H1 (cell line): ENCODE data around the gene COL20A1. TPM values are rescaled to one million over a fixed set of nuclear protein-coding genes. Genes with fewer than 3 reads are reported as not detected.

Experiments
- JUND ChIP-seq: IDR thresholded peaks from 2 replicates; pipeline ENCODE4 v1.6.1; 2011; ENCODE audit warnings: mild to moderate bottlenecking, improper control_type of control experiment, low read length
- polyA plus RNA-seq, 7 experiments: library from polyadenylated mRNA; depleted of rRNA in 3 of 7; stranded (reverse) in 5 of 7; unstranded in 2 of 7; fragments of >200 nt in 5 of 7; fragments of 200-250 nt in 2 of 7; gene quantifications; 1 replicate in 5 of 7; 2 replicates in 1 of 7; 4 replicates in 1 of 7; pipeline versions ENCODE4 v1.2.1 to v1.2.3, GENCODE V29; 2011 to 2013; ENCODE audit warnings: missing spikeins in 2 of 7, mixed read lengths in 2 of 7
- total RNA-seq: library from RNA; stranded (reverse); fragmentation: NEBNext Ultra II Directional; extraction: Animal tissue kit (Norgen Biotek cat#: 25700); gene quantifications from 2 replicates; pipeline ENCODE4 v1.2.1, GENCODE V29; 2021
- TF ChIP-seq, protein P1 (sequence below): fragments of 300-600 bp; sonication (generic); IDR thresholded peaks from 2 replicates; pipeline ENCODE4 v1.7.1; 2012; ENCODE audit warnings: low read length, moderate library complexity, mild to moderate bottlenecking, inconsistent platforms; ENCODE audit not compliant: insufficient replicate concordance

COL20A1 gene
- total and polyA plus RNA-seq, 2 of the 8 experiments (the other 6 are each of a cell fraction or from before 2014, with no cell fraction given) = 0.19 to 0.21 TPM

DNA sequence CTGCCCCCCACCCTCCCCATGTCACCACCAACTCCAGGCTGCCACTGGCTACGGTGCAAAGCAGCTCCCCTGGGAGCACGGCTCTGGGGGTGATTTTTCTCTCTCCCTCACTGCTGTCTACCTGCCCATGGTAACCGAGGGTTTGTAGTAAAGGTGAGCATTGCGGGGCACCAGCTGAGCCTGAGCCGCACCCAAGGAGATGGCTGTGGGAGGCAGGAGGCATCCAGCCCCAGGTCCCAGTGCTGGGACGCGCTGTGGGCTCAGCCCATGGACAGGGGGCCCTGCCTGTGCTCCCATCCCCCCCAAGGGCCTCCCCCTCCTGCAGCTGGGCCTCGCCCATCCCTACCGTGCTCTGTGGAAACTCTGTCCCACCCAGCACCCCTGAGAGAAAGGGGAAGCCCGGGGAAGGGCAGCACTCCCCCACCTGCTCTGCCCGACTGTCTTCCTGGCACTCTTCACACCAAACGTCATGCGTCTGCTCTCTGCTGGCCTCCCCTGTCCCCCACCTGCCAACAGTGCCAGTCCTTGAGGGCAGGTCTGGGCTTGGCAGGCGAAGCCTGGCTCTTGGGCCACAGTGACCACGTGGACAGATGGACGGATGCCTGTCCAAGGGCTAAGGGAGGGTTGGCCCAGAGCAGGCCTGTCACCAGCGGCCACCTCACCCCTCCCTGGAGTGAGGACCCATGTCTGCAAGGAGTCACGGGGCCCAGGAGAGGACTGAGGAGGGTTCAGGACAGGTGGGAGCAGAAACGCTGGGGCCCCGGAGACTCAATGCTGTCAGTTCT lies 72.0 kb downstream of the COL20A1 start (continued):
- TF ChIP-seq, protein P1, sequence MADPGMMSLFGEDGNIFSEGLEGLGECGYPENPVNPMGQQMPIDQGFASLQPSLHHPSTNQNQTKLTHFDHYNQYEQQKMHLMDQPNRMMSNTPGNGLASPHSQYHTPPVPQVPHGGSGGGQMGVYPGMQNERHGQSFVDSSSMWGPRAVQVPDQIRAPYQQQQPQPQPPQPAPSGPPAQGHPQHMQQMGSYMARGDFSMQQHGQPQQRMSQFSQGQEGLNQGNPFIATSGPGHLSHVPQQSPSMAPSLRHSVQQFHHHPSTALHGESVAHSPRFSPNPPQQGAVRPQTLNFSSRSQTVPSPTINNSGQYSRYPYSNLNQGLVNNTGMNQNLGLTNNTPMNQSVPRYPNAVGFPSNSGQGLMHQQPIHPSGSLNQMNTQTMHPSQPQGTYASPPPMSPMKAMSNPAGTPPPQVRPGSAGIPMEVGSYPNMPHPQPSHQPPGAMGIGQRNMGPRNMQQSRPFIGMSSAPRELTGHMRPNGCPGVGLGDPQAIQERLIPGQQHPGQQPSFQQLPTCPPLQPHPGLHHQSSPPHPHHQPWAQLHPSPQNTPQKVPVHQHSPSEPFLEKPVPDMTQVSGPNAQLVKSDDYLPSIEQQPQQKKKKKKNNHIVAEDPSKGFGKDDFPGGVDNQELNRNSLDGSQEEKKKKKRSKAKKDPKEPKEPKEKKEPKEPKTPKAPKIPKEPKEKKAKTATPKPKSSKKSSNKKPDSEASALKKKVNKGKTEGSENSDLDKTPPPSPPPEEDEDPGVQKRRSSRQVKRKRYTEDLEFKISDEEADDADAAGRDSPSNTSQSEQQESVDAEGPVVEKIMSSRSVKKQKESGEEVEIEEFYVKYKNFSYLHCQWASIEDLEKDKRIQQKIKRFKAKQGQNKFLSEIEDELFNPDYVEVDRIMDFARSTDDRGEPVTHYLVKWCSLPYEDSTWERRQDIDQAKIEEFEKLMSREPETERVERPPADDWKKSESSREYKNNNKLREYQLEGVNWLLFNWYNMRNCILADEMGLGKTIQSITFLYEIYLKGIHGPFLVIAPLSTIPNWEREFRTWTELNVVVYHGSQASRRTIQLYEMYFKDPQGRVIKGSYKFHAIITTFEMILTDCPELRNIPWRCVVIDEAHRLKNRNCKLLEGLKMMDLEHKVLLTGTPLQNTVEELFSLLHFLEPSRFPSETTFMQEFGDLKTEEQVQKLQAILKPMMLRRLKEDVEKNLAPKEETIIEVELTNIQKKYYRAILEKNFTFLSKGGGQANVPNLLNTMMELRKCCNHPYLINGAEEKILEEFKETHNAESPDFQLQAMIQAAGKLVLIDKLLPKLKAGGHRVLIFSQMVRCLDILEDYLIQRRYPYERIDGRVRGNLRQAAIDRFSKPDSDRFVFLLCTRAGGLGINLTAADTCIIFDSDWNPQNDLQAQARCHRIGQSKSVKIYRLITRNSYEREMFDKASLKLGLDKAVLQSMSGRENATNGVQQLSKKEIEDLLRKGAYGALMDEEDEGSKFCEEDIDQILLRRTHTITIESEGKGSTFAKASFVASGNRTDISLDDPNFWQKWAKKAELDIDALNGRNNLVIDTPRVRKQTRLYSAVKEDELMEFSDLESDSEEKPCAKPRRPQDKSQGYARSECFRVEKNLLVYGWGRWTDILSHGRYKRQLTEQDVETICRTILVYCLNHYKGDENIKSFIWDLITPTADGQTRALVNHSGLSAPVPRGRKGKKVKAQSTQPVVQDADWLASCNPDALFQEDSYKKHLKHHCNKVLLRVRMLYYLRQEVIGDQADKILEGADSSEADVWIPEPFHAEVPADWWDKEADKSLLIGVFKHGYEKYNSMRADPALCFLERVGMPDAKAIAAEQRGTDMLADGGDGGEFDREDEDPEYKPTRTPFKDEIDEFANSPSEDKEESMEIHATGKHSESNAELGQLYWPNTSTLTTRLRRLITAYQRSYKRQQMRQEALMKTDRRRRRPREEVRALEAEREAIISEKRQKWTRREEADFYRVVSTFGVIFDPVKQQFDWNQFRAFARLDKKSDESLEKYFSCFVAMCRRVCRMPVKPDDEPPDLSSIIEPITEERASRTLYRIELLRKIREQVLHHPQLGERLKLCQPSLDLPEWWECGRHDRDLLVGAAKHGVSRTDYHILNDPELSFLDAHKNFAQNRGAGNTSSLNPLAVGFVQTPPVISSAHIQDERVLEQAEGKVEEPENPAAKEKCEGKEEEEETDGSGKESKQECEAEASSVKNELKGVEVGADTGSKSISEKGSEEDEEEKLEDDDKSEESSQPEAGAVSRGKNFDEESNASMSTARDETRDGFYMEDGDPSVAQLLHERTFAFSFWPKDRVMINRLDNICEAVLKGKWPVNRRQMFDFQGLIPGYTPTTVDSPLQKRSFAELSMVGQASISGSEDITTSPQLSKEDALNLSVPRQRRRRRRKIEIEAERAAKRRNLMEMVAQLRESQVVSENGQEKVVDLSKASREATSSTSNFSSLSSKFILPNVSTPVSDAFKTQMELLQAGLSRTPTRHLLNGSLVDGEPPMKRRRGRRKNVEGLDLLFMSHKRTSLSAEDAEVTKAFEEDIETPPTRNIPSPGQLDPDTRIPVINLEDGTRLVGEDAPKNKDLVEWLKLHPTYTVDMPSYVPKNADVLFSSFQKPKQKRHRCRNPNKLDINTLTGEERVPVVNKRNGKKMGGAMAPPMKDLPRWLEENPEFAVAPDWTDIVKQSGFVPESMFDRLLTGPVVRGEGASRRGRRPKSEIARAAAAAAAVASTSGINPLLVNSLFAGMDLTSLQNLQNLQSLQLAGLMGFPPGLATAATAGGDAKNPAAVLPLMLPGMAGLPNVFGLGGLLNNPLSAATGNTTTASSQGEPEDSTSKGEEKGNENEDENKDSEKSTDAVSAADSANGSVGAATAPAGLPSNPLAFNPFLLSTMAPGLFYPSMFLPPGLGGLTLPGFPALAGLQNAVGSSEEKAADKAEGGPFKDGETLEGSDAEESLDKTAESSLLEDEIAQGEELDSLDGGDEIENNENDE = no peak
- no peak for TF ChIP-seq JUND
